GM23248 (cell line): Measurements from ENCODE around the gene XG.

Source experiments
- EZH2 ChIP-seq: fragments of 200-600 bp; sonication (generic); IDR thresholded peaks from 2 replicates; pipeline ENCODE4 v1.6.1; 2018; ENCODE audit warnings: antibody characterized with exemption, mild to moderate bottlenecking; ENCODE audit not compliant: insufficient read depth, poor library complexity, severe bottlenecking
- EZH2phosphoT487 ChIP-seq: fragments of 200-600 bp; sonication (generic); IDR thresholded peaks from 2 replicates; pipeline ENCODE4 v1.6.1; 2018; ENCODE audit warnings: antibody characterized with exemption, moderate library complexity, mild to moderate bottlenecking, low read depth; ENCODE audit not compliant: insufficient read depth

GRCh38 chrX:2751291-2751690 is 549 bp upstream of the XG start:
- TF ChIP-seq EZH2phosphoT487 (no peak), EZH2 (no peak)
